K562 (cell line): ENCODE data around the gene CNTN4. TPM values are rescaled to one million over a fixed set of nuclear protein-coding genes. Genes with fewer than 3 reads are reported as not detected.

ENCODE experiments used
- ATAC-seq: fragments of 200-7000 bp; cut with Tn5 transposase; 3 replicates; pipeline ENCODE4 v1.9.1; 2020; ENCODE audit warnings: moderate library complexity
- BruUV-seq: library from RNA; stranded (reverse); fragments of 400-500 nt; replicated peaks from 2 replicates; lab custom pipeline; 2021; lab: Mats Ljungman, UMichigan
- CTCF ChIA-PET: fragments of 300-600 bp; formaldehyde crosslinking; extraction: SDS; loops from one replicate; lab custom pipeline; 2021; ENCODE audit warnings: low intra/inter-chr PET ratio; lab: Yijun Ruan, JAX
- POLR2A ChIA-PET: fragments of 300-600, 350-650 bp; sonication (Branson Sonifier 250); formaldehyde crosslinking; extraction: SDS; loops from one replicate; lab custom pipeline; 2021; ENCODE audit warnings: antibody characterized with exemption, inconsistent platforms; lab: Yijun Ruan, JAX
- DNase-seq, 4 experiments: peaks; one replicate each; pipeline versions ENCODE4 v3.0.0 to v3.0.0-alpha.2; 2011 to 2018; ENCODE audit warnings: low spot score in 3 of 4, mixed read lengths in 3 of 4; ENCODE audit errors: extremely low read depth in 1 of 4
- FAIRE-seq: peaks from 2 replicates; lab custom pipeline; 2011; peaks lifted over from hg19 to GRCh38; lab: Jason Lieb, UNC
- H2AFZ ChIP-seq: 2 replicates; pipeline ENCODE4 v1.6.0; 2011; ENCODE audit warnings: low read depth, low read length, control low read depth, inconsistent platforms
- H3K27ac ChIP-seq: fragments of 200-600 bp; 3 replicates; pipeline ENCODE4 v1.8.0; 2011; ENCODE audit warnings: low read depth, mild to moderate bottlenecking, control low read depth, inconsistent platforms, low read length, moderate library complexity, mixed read lengths; ENCODE audit errors: extremely low read depth
- H3K27me3 ChIP-seq, 2 experiments: fragments of 300-600 bp in 1 of 2; 2 replicates in 1 of 2; 3 replicates in 1 of 2; pipeline versions ENCODE4 v1.6.0 to v1.8.0; 2011; ENCODE audit warnings: inconsistent platforms in 2 of 2, low read length in 2 of 2, mild to moderate bottlenecking in 1 of 2, mixed read lengths in 1 of 2, moderate library complexity in 1 of 2; ENCODE audit not compliant: control insufficient read depth in 2 of 2, insufficient read depth in 2 of 2
- H3K36me3 ChIP-seq: fragments of 300-600 bp; 3 replicates; pipeline ENCODE4 v1.8.0; 2011; ENCODE audit warnings: mild to moderate bottlenecking, low read length, inconsistent platforms; ENCODE audit not compliant: control insufficient read depth, insufficient read depth
- H3K4me1 ChIP-seq, 2 experiments: fragments of 200-600 bp in 1 of 2; replicated peaks in 1 of 2; 2 replicates in 1 of 2; 3 replicates in 1 of 2; pipeline versions ENCODE4 v1.5.1 to v1.8.0; 2011; ENCODE audit warnings: inconsistent platforms in 2 of 2, low read length in 2 of 2, mild to moderate bottlenecking in 1 of 2, mixed read lengths in 1 of 2, moderate library complexity in 1 of 2; ENCODE audit not compliant: control insufficient read depth in 2 of 2, insufficient read depth in 2 of 2
- H3K4me2 ChIP-seq: 2 replicates; pipeline ENCODE4 v1.6.1; 2011; ENCODE audit warnings: low read length, control low read depth, inconsistent platforms, mixed read lengths; ENCODE audit not compliant: insufficient read depth
- H3K4me3 ChIP-seq: fragments of 200-600 bp; sonication (generic), shearing (Covaris generic); 2 replicates; pipeline ENCODE4 v1.5.1; 2016; ENCODE audit warnings: control low read depth, inconsistent platforms
- H3K79me2 ChIP-seq: fragments of 200-600 bp; 3 replicates; pipeline ENCODE4 v1.8.0; 2011; ENCODE audit warnings: low read length, inconsistent platforms; ENCODE audit not compliant: control insufficient read depth, insufficient read depth
- H3K9ac ChIP-seq, 2 experiments: 2 replicates each; pipeline versions ENCODE4 v1.6.0 to v1.6.1; 2011; ENCODE audit warnings: low read depth in 2 of 2, low read length in 2 of 2, control low read depth in 1 of 2, inconsistent platforms in 1 of 2, mild to moderate bottlenecking in 1 of 2, mixed read lengths in 1 of 2; ENCODE audit not compliant: insufficient read depth in 1 of 2
- H3K9me1 ChIP-seq: one replicate; pipeline ENCODE4 v1.6.0; 2011; ENCODE audit warnings: inconsistent platforms, mild to moderate bottlenecking, low read length, moderate library complexity; ENCODE audit not compliant: control insufficient read depth, insufficient read depth
- H3K9me3 ChIP-seq: replicated peaks from 2 replicates; pipeline ENCODE4 v1.5.1; 2011; ENCODE audit warnings: low read depth, low read length, inconsistent platforms; ENCODE audit not compliant: control insufficient read depth, insufficient read depth
- H4K20me1 ChIP-seq: replicated peaks from 2 replicates; pipeline ENCODE4 v1.6.1; 2011; ENCODE audit warnings: low read length, inconsistent platforms, mixed read lengths; ENCODE audit not compliant: control insufficient read depth, insufficient read depth
- GABPB1 ChIP-seq: sonication (generic); formaldehyde crosslinking; IDR thresholded peaks from 2 replicates; pipeline ENCODE4 v1.8.0; 2022; ENCODE audit warnings: mild to moderate bottlenecking, missing genetic modification reagents
- HBP1 ChIP-seq: fragments of 450-650 bp; formaldehyde crosslinking; IDR thresholded peaks from 2 replicates; pipeline ENCODE4 v1.4.0; 2022; ENCODE audit warnings: missing genetic modification characterization
- NFYB ChIP-seq: IDR thresholded peaks from 2 replicates; pipeline ENCODE4 v1.6.1; 2011; ENCODE audit warnings: mild to moderate bottlenecking, moderate library complexity; ENCODE audit not compliant: insufficient read length; ENCODE audit errors: extremely low read depth
- RBM14 ChIP-seq: fragments of 200-400 bp; formaldehyde crosslinking; IDR thresholded peaks from 2 replicates; pipeline ENCODE4 v1.6.1; 2018; ENCODE audit warnings: low read depth, mild to moderate bottlenecking, low read length, moderate library complexity, borderline replicate concordance; ENCODE audit not compliant: insufficient read depth
- RBM17 ChIP-seq: fragments of 200-400 bp; formaldehyde crosslinking; IDR thresholded peaks from 2 replicates; pipeline ENCODE4 v1.6.1; 2017; ENCODE audit warnings: low read depth, mild to moderate bottlenecking, low read length, borderline replicate concordance
- SUPT5H ChIP-seq: fragments of 450-650 bp; IDR thresholded peaks from 2 replicates; pipeline ENCODE4 v1.6.1; 2016
- ZKSCAN1 ChIP-seq: fragments of 150-350 bp; IDR thresholded peaks from 2 replicates; pipeline ENCODE4 v1.6.1; 2016; ENCODE audit warnings: low read depth, low read length
- WGBS: fragments of 100-300 bp; shearing (Covaris generic); methylation state at CpG from one replicate; pipeline ENCODE4 v1.1.6; 2016; ENCODE audit warnings: low coverage, mixed read lengths; ENCODE audit not compliant: insufficient coverage; ENCODE audit errors: missing lambda C conversion rate; 5-methylcytosine and 5-hydroxymethylcytosine counted together
- in situ Hi-C: fragments of 300-500 bp; cut with MboI; formaldehyde crosslinking; loops from 4 replicates; pipeline ENCODE4 v1.15.0; 2018; ENCODE audit warnings: inconsistent platforms, mixed read lengths
- intact Hi-C: fragments of 100-400 bp; cut with micrococcal nuclease; formaldehyde crosslinking; loops from 2 replicates; pipeline ENCODE4 v1.14.2; 2022
- polyA plus RNA-seq, 8 experiments: library from polyadenylated mRNA; depleted of rRNA in 4 of 8; stranded (reverse) in 5 of 8; unstranded in 3 of 8; fragments of >200 nt; fragmentation: Nextera tagmentation in 2 of 8; fragmentation: Illumina TruSeq in 1 of 8; extraction: Ambion mirVana in 2 of 8; extraction: Trizol in 1 of 8; gene quantifications; 2 replicates each; pipeline versions ENCODE4 v1.2.1 to v1.2.3, GENCODE V29; 2011 to 2014; ENCODE audit warnings: inconsistent platforms in 1 of 8, missing spikeins in 1 of 8
- total RNA-seq, 7 experiments: library from RNA; depleted of rRNA in 6 of 7; stranded (reverse); fragments of >200 nt in 6 of 7; fragmentation: Illumina TruSeq in 2 of 7; extraction: Trizol in 2 of 7; gene quantifications; 2 replicates each; pipeline versions ENCODE4 v1.2.1 to v1.2.3, GENCODE V29; 2011 to 2021; ENCODE audit warnings: low replicate concordance in 1 of 7
- TF ChIP-seq, protein P1 (sequence below): sonication (generic); formaldehyde crosslinking; IDR thresholded peaks from 2 replicates; pipeline ENCODE4 v1.5.0; 2020; ENCODE audit warnings: missing genetic modification reagents

The CNTN4 gene
- total and polyA plus RNA-seq, 9 of the 15 experiments (the other 6 are each of a cell fraction or from before 2014, with no cell fraction given) = not detected

GRCh38 chr3:2927259-2927658, 828.6 kb downstream of the CNTN4 start:
- no peaks in the 10 kb centered on the region for H3K9me1 ChIP-seq
- H3K36me3 ChIP-seq = no peaks in the 10 kb centered on the region
- H3K4me2 ChIP-seq = no peak overlapping the region
- no peak overlapping the region for H2AFZ ChIP-seq
- H3K4me1 ChIP-seq = no peaks in the 10 kb centered on the region
- POLR2A ChIA-PET = interaction anchor here (0.7 kb wide), 1 partner anchor 117 kb away, joined by 3 read pairs; no protein-coding TSS in a partner anchor
- no peak overlapping the region for H3K9ac ChIP-seq
- TF ChIP-seq NFYB (no peak), GABPB1 (no peak), SUPT5H (no peak), HBP1 (CRISPR knock-in tag) (no peak), RBM17 (no peak), ZKSCAN1 (no peak), RBM14 (no peak)
- TF ChIP-seq, protein P1, sequence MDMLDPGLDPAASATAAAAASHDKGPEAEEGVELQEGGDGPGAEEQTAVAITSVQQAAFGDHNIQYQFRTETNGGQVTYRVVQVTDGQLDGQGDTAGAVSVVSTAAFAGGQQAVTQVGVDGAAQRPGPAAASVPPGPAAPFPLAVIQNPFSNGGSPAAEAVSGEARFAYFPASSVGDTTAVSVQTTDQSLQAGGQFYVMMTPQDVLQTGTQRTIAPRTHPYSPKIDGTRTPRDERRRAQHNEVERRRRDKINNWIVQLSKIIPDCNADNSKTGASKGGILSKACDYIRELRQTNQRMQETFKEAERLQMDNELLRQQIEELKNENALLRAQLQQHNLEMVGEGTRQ = peak; percentile 23; the same call in 1 of the 2 replicates
- CTCF ChIA-PET = no interaction called here
- DNase-seq = no peak
- no peak overlapping the region for H3K27ac ChIP-seq
- no peak overlapping the region for H3K4me3 ChIP-seq
- ATAC-seq = no peak
- H3K27me3 ChIP-seq = no peaks in the 10 kb centered on the region
- BruUV-seq = no TSS peak
- H3K79me2 ChIP-seq = no peaks in the 10 kb centered on the region
- WGBS = 0% methylated on average over 1 of the region's 1 CpG
- H3K9me3 ChIP-seq = no peaks in the 10 kb centered on the region
- intact Hi-C loops = no loop called here
- no peaks in the 10 kb centered on the region for H4K20me1 ChIP-seq
- in situ Hi-C loops = no loop called here
- no peak for FAIRE-seq
